ENCODE results near the gene PLBD2.

PLBD2 gene

DNA sequence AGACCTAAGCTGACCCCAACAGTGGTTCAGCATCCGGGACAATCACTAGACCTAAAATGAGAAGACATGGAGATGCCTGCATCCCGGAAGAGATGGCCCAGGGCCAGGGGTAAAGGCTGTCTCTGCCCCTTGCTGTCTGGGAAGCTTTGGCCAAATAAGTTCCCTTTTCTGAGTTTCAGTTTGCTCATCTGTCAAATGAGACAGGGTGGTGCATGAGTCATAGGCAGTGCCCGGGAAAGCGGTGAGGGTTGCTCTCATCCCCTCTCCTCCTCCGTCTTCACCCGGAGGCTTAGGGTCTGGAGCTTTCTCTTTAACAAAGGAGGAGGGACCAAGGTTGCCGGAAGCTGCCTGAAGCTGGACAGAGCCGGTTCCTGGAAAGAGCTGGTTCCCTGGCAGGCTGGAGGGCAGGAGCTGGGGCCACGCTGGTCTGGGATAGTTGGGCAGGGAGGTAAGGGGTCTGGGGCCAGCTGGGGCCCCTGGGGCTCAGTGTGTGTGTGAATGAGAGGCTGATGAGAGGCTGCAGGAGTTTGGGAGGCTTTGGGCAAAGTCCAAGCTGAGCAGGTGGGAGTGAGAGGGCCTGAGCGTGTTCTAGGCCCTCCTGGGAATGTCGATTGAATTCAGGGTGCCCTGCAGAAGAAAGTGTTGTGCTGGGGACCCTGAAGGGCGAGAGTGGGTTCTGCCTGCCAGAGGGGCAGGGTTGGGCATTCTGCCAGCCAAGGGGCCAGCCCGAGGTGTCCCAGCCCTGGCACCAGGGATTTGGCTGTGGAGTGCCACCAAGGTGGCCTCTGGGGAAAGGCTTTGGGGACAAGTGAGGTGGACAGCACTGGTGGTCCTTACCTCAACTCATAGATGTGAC is 63.9 kb downstream of the PLBD2 start, which contains the start of gene SDSL:
Gene SDSL (plus strand): TSS at position 351 of the 856 bp plus-strand sequence. CDS start 5,603 bp downstream, outside the sequence.
- DNase-seq: peak; percentile 58

DNA sequence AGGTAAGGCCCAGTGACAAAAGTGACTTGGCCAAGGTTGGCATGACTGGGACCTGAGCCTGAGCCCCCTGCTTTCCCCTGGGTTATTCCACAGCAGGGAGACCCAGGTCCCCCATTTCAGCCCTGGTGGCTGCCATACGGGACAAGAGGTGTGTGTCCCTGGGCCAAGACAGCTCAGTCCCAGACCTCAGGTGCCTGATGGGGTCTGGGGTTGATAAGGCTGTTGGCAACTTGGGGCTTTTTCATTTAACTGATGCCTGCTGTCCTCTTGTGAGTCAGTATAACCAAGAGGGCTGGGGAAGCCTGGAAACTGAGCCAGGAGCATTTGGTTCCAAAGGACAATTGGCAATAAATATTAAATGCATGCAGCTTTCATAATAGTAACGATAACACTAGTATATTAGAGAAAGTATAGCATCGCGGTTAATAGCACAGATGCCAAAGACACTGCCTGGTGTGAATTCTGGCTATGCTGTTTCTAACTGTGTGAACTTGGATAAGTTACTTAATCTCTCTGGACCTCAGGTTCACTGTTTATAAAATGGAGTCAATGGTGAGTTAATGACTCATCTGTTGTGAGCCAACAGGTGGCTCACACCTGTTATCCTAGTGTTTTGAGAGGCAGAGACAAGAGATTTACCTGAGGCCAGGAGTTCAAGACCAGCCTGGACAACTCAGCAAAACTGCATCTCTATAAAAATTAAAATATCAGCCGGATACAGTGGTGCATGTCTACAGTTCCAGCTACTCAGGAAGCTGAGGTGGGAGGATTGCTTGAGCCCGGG is 64.7 kb downstream of the PLBD2 start:
- no peak for DNase-seq

DNA sequence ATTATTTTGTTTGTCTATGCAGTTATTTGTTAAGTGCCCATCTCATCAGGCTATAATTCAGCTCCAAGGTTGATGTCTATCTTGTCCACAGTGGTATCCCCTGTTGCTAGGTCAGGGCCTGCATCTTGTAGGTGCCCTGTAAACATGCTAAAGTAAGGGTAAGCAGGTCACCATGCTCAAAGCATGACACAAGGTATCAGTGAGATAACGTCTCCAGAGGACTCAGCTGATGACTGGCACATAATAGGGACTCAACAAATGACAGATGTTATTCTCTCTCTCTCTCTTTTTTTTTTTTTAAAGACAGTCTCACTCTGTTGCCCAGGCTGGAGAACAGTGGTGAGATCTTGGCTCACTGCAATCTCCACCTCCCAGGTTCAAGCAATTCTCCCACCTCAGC is 66.1 kb downstream of the PLBD2 start:
- no peak for DNase-seq

DNA sequence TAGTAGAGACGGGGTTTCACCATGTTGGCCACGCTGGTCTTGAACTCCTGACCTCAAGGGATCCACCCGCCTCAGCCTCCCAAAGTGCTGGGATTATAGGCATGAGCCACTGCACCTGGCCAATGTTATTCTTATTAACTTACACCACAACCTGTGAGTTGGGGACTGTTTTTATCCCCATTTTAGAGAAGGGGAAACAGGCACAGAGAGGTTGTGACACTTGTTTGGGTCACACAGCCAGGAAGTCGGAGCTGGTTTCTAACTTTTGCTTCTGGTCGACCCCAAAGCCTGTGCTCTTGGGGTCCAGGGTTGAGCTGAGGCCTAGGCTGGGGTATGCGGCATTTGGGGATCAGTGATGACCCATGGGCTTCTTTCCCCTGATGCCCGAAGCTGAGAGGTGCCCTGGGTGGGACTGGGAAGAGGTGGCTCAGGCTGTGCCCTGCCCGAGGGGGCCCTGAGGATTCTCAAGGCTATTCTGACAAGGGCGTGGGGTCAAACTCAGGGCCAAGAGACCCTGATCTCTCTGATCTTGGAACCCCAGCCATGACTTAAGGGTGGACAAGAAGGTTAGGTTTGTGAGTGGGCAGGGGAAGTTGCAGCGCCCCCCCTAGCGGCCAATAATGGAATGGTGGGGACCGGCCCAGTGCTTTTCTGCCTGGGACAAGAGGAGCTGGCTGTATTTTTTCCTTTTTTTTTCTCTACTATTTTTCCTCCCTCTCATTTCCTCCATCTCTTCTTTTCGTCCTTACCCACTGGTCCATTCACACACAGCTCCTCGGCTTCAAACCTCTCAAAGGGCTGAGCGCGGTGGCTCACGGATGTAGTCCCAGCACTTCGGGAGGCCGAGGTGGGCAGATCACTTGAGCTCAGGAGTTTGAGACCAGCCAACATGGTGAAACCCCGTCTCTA is 66.8 kb downstream of the PLBD2 start:
- DNase-seq: peak; percentile 62

DNA sequence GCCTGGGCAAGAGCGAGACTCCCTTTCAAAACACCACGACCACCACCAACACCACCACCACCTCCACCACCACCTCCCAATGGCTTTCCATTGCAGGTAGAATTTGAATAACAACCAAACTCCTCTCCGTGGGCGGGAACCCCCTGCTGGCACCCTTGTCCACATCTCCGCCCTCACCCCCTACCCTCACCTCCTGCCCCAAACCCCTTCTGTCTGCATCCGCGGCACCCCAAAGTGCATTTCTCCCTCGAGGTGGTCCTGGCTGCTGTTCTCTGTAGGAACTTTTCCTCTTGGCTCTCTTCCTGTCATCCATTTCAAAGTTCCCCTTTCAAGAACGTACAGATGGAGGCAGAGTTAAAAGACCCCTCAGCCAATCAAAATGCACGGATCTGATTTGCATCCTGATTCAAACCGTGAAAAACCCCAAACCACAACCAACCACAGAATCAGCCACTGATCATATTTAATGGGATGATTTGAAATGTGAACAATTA is 67.6 kb downstream of the PLBD2 start:
- DNase-seq: no peak

DNA sequence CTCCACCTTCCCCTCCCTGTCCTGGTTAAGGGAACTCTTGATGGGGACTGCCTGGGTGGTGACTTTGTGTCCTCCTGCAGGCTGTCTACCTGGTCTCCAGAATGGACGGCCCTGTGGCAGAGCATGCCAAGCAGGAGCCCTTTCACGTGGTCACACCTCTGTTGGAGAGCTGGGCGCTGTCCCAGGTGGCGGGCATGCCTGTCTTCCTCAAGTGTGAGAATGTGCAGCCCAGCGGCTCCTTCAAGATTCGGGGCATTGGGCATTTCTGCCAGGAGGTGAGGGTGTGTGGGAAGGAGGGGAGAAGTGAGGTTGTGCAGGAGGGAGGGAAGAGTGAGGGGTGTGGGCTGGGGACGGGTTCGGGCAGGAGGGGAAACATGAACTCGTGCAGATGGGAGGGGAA is 69.5 kb downstream of the PLBD2 start:
- DNase-seq: no peak

DNA sequence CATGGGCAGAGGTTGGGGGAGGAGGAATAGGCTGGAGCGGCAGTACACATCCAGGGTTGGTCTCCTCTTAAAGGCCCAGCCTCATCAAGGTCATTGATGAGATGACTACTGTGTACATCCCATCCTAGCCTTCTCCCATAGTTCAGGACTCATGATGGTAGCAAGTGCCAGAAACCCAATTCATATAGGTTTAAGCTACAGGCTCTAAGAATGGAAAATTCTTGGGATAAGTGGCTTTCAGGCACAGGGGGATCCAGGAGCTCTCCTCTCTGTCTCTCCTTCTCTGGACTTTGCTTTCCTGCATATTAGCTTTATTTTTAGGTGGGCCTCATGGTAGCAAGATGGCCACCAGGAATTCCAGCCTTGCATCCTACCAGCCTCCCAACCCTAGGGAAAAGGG is 70.1 kb downstream of the PLBD2 start:
- DNase-seq: no peak

DNA sequence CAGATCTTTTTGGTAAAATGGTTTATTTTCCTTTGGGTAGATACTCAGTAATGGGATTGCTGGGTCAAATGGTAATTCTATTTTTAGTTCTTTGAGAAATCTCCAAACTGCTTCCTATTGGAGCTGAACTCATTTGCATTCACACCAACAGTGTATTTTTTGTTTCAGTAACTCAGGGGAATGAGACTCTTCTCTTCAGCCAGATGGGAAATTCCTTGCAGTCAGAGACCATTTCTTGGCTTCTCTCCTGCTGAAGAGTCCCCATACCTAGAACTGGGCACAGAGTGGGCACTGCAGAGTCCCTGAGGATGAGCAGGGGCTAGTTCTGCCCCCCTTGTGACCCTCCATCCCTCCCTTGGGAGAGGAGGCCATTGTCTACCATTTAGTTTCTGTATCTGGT is 74.6 kb downstream of the PLBD2 start:
- DNase-seq: no peak

DNA sequence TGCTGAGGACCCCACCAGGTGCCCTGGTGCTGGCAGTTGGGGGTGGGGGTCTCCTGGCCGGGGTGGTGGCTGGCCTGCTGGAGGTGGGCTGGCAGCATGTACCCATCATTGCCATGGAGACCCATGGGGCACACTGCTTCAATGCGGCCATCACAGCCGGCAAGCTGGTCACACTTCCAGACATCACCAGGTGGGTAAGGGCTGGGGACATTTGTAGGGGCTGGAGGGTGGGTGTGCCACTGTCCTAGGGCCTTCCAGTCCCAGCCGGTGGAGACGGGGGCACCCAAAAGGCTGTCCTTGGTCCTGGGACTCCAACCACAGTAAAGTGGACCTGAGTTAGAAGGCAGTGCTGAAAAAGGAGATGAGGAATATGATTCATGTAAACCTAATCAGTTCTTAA is 77.0 kb downstream of the PLBD2 start:
- DNase-seq: no peak

DNA sequence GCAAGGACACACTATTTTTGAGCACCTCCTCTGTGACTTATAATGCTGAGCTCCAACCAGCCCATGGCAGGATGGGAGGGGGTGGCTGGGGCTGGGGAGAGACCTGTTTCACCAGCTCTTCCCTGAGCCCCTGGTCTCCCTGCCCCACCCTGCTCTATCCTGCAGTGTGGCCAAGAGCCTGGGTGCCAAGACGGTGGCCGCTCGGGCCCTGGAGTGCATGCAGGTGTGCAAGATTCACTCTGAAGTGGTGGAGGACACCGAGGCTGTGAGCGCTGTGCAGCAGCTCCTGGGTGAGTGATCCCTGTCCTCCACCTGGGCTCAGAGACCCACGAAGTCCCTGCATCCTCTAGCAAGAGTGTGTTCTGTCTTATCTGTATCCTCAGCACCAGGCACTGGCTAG is 78.2 kb downstream of the PLBD2 start:
- no peak for DNase-seq

DNA sequence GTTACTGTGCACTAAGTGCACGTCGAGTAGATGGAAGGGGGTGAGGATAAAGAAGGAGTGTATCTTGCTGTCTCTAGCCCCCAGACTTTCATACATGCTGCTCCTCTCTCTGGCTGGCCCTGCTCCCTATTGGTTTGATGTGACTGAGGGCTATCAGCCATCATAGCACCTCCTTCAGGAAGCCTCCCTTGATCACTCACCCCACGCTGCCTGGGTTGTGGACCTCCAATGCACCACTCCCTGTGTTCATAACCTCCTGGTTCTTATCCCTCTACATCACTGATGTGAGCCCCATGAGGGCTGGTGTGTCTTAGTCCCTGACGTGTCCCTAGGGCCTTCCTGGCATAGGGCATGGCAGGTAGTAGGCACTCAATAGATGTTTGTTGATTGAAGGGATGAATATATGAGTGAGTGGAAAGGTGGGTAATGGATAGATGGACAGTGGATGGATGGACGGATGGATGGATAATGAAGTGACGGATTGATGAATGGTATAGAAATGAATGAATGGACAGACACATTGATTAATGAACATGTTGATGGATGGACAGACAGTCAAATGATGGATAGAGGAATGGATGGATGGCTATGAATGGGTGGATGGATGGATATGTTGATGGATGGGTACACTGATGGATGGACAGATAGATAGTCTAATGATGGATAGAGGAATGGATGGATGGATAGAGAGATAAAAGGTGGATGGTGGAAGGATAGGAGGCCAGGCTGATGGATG is 78.8 kb downstream of the PLBD2 start:
- no peak for DNase-seq

DNA sequence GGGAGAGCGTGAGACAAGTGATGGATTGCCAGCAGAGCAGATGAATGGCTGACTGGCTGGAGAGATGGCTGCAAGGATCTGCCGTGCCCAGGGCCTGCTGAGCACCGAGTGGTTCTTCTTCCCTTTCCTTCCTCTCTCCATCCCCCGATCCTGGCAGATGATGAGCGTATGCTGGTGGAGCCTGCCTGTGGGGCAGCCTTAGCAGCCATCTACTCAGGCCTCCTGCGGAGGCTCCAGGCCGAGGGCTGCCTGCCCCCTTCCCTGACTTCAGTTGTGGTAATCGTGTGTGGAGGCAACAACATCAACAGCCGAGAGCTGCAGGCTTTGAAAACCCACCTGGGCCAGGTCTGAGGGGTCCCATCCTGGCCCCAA is 79.3 kb downstream of the PLBD2 start:
- no peak for DNase-seq

DNA sequence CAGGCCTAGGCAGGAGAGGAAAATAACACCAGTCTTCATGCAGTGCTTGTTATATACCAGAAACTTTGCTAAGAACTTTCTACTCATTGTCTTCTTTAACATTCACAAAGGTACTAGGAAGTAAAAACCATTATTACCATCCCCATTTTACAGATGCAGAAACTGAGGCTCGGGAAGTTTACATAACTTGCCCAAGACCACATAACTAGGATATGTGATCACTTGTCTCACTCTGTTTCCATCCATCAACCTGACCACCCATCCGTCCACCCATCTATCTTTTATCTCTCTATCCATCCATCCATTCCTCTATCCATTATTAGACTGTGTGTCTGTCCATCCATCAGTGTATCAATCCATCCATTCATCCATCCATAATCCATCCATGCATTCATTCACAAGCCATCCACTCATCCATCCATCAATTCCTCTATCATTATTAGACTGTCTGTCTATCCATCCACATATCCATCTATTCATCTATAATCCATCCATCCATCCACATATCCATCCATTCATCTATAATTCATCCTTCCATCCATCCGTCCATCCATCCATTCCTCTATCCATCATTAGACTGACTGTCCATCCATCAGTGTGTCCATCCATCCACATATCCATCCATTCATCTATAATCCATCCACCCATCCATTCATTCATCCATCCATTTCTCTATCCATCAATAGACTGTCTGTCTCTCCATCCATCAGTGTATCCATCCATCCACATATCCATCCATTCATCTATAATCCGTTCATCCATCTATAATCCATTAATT is 80.3 kb downstream of the PLBD2 start:
- no peak for DNase-seq

DNA sequence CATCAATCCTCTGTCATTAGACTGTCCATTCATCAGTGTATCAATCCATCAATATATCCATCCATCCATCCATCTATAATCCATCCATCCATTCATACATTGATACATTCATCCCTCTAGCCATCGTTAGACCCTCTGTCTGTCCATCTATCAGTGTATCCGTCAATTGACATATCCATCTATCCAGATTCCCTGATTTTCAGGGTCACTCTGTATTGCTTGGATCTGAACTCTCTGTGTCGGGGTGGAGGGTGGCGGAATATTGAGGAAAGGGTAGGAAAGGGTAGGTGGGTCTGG is 80.9 kb downstream of the PLBD2 start:
- DNase-seq: no peak

DNA sequence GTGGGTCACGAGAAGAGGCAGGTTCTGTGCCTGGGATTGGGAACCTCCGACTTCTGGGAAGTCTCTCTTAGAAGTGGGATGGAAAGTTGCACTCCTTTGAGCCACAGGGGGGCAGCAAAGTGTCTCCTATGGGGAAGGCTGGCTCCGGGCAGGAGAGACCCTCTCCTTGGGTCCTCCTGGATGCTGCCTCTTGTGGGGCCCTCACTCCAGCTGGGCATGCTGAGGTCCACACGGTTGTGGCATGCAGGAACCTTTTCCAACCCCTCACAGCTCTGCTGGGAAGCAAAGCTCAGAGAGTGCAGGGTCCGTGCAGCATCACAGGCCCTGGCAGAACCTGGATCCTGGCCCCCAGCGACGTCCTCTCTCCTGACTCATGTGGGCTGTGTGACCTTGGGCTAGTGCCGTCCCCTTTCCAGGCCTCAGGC is 81.2 kb downstream of the PLBD2 start:
- DNase-seq: peak; percentile 86

DNA sequence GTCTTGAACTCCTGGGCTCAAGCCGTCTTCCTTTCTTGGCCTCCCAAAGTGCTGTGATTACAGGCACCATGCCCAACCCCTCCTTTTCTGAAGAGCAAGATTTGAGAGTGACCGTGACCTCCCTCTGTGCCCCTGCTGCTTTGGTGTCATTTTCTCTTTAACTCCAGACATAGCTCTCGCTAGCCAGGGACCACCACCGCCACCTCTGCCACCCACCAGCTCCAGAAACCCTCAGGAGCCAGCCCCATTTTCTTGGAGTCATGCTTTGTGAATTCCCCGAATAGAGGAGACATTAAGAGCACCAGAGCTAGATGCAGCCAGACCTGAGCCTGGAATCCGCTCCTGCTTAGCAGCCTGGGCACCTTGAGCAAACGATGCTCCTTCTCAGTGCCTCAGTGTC is 81.9 kb downstream of the PLBD2 start:
- DNase-seq: no peak
